ENCODE results near the gene ERN2. TPM values are rescaled to one million over a fixed set of nuclear protein-coding genes. Genes with fewer than 3 reads are reported as not detected.

The ERN2 gene
- total RNA-seq, 2 donors from 2014 or later = 1.3 to 1.4 TPM

- Mint-ChIP-seq H3K9me3 (peaks cover 17% of the 10 kb centered on the region), H3K27me3 (ENCODE audit: insufficient read depth) (peaks cover 21% of the 10 kb centered on the region), H3K4me1 (peaks cover 3% of the 10 kb centered on the region), H3K36me3 (ENCODE audit: low read depth) (no peaks in the 10 kb centered on the region), H3K27ac (no peak overlapping the region), H3K4me3 (no peak overlapping the region)
- no peaks in the 10 kb centered on the region for H3K36me3 ChIP-seq (ENCODE audit: control insufficient read depth, insufficient read depth, low read length)
- H3K4me1 ChIP-seq (ENCODE audit: control insufficient read depth, insufficient read depth, low read length) = no peaks in the 10 kb centered on the region
- no peak overlapping the region for H3K9ac ChIP-seq (ENCODE audit: extremely low read depth, low read length, poor library complexity, severe bottlenecking)
- no peaks in the 10 kb centered on the region for H3K9me3 ChIP-seq (ENCODE audit: control insufficient read depth, low read length)
- no peak for DNase-seq
- H3K27ac ChIP-seq (ENCODE audit: low read depth, low read length) = no peak overlapping the region
- 85% methylated on average over 2 of the region's 2 CpGs; no CpG with 5 or more reads in 1 of the 2 experiments for WGBS, 2 experiments (ENCODE audit: insufficient coverage in 1 of 2, insufficient read length in 1 of 2)
- no peaks in the 10 kb centered on the region for H3K27me3 ChIP-seq (ENCODE audit: control insufficient read depth, insufficient read depth, low read length, poor library complexity, severe bottlenecking)
- no peak overlapping the region for H3K4me3 ChIP-seq (ENCODE audit: low read length)
- no peak for TF ChIP-seq CTCF (conservative IDR thresholded peaks at IDR 0.05)
Measured at GRCh38 chr16:23705517-23705902, 7.5 kb downstream of the ERN2 start.

GRCh38 chr16:23704772-23705516 lies 8.1 kb downstream of the ERN2 start:
- no peak overlapping the region for H3K27ac ChIP-seq (ENCODE audit: low read depth, low read length)
- H3K9ac ChIP-seq (ENCODE audit: extremely low read depth, low read length, poor library complexity, severe bottlenecking) = no peak overlapping the region
- Mint-ChIP-seq H3K4me3 (no peak overlapping the region), H3K27ac (no peak overlapping the region), H3K9me3 (peaks cover 12% of the 10 kb centered on the region), H3K36me3 (ENCODE audit: low read depth) (no peaks in the 10 kb centered on the region), H3K27me3 (ENCODE audit: insufficient read depth) (peaks cover 16% of the 10 kb centered on the region), H3K4me1 (peaks cover 5% of the 10 kb centered on the region)
- TF ChIP-seq CTCF (conservative IDR thresholded peaks at IDR 0.05) = no peak
- DNase-seq = no peak
- H3K27me3 ChIP-seq (ENCODE audit: control insufficient read depth, insufficient read depth, low read length, poor library complexity, severe bottlenecking) = no peaks in the 10 kb centered on the region
- no peaks in the 10 kb centered on the region for H3K4me1 ChIP-seq (ENCODE audit: control insufficient read depth, insufficient read depth, low read length)
- WGBS, 2 experiments (ENCODE audit: insufficient coverage in 1 of 2, insufficient read length in 1 of 2) = 90 to 94% methylated on average over 6 to 22 of the region's 22 CpGs
- no peaks in the 10 kb centered on the region for H3K9me3 ChIP-seq (ENCODE audit: control insufficient read depth, low read length)
- no peak overlapping the region for H3K4me3 ChIP-seq (ENCODE audit: low read length)
- H3K36me3 ChIP-seq (ENCODE audit: control insufficient read depth, insufficient read depth, low read length) = no peaks in the 10 kb centered on the region

- Mint-ChIP-seq H3K4me3 (no peak overlapping the region), H3K4me1 (peaks cover 5% of the 10 kb centered on the region), H3K27me3 (ENCODE audit: insufficient read depth) (peaks cover 10% of the 10 kb centered on the region), H3K9me3 (peaks cover 9% of the 10 kb centered on the region), H3K27ac (no peak overlapping the region), H3K36me3 (ENCODE audit: low read depth) (no peaks in the 10 kb centered on the region)
- no peaks in the 10 kb centered on the region for H3K9me3 ChIP-seq (ENCODE audit: control insufficient read depth, low read length)
- H3K4me1 ChIP-seq (ENCODE audit: control insufficient read depth, insufficient read depth, low read length) = no peaks in the 10 kb centered on the region
- H3K27ac ChIP-seq (ENCODE audit: low read depth, low read length) = no peak overlapping the region
- no peak for DNase-seq
- H3K27me3 ChIP-seq (ENCODE audit: control insufficient read depth, insufficient read depth, low read length, poor library complexity, severe bottlenecking) = no peaks in the 10 kb centered on the region
- no peaks in the 10 kb centered on the region for H3K36me3 ChIP-seq (ENCODE audit: control insufficient read depth, insufficient read depth, low read length)
- no peak overlapping the region for H3K4me3 ChIP-seq (ENCODE audit: low read length)
- H3K9ac ChIP-seq (ENCODE audit: extremely low read depth, low read length, poor library complexity, severe bottlenecking) = no peak overlapping the region
- TF ChIP-seq CTCF (conservative IDR thresholded peaks at IDR 0.05) = no peak
- 80 to 83% methylated on average over 2 of the region's 2 CpGs for WGBS, 2 experiments (ENCODE audit: insufficient coverage in 1 of 2, insufficient read length in 1 of 2)
Measured at GRCh38 chr16:23702951-23703350, 10.1 kb downstream of the ERN2 start.

Measured in endodermal cell (in vitro differentiated cells).